LNCaP clone FGC (cell line): ENCODE results near the gene ZHX3.

Experiments
- DNase-seq: peaks from one replicate; pipeline ENCODE4 v3.0.0-alpha.2; 2011; ENCODE audit warnings: low read depth
- H3K4me3 ChIP-seq: 2 replicates; pipeline ENCODE4 v1.5.1; 2011; ENCODE audit warnings: mild to moderate bottlenecking, low read depth, low read length, control low read depth
- CTCF ChIP-seq: IDR thresholded peaks from 2 replicates; pipeline ENCODE4 v1.5.1; 2012; ENCODE audit warnings: mild to moderate bottlenecking; ENCODE audit not compliant: control insufficient read depth, insufficient read depth; ENCODE audit errors: extremely low read depth

ZHX3 gene

GRCh38 chr20:41219824-41220223 lies 97.7 kb downstream of the ZHX3 start:
- H3K4me3 ChIP-seq: no peak overlapping the region
- DNase-seq: no peak
- no peak for TF ChIP-seq CTCF

GRCh38 chr20:41218466-41218865 lies 99.1 kb downstream of the ZHX3 start:
- no peak for TF ChIP-seq CTCF
- DNase-seq: no peak
- H3K4me3 ChIP-seq: no peak overlapping the region

- DNase-seq: no peak
- no peak for TF ChIP-seq CTCF
- no peak overlapping the region for H3K4me3 ChIP-seq
Observed at GRCh38 chr20:41217422-41217821, 100.1 kb downstream of the ZHX3 start.

- no peak for DNase-seq
- no peak overlapping the region for H3K4me3 ChIP-seq
- no peak for TF ChIP-seq CTCF
Observed at GRCh38 chr20:41214666-41215065, 102.9 kb downstream of the ZHX3 start.

GRCh38 chr20:41214202-41214601 lies 103.3 kb downstream of the ZHX3 start:
- no peak for TF ChIP-seq CTCF
- H3K4me3 ChIP-seq: no peak overlapping the region
- DNase-seq: no peak

- no peak for TF ChIP-seq CTCF
- no peak for DNase-seq
- H3K4me3 ChIP-seq: no peak overlapping the region
Observed at GRCh38 chr20:41213150-41213820, 104.2 kb downstream of the ZHX3 start.

- no peak overlapping the region for H3K4me3 ChIP-seq
- DNase-seq: no peak
- no peak for TF ChIP-seq CTCF
Observed at GRCh38 chr20:41205313-41205712, 112.2 kb downstream of the ZHX3 start.
